Esophagus muscularis mucosa (tissue), 4 donors: ENCODE measurements around the gene SMARCA1. TPM values are rescaled to one million over a fixed set of nuclear protein-coding genes. Genes with fewer than 3 reads are reported as not detected.

Experiments
- DNase-seq: peaks from one replicate; pipeline ENCODE4 v3.0.0-alpha.2; 2017; ENCODE audit errors: extremely low spot score
- H3K27ac ChIP-seq, 4 donors: fragments of 200-600 bp; sonication (generic); replicated peaks in 1 of 4; 1 replicate in 3 of 4; 2 replicates in 1 of 4; pipeline ENCODE4 v1.5.1; 2016 to 2019; ENCODE audit warnings: mild to moderate bottlenecking in 1 of 4
- H3K27me3 ChIP-seq, 4 donors: fragments of 200-600 bp; sonication (generic); one replicate each; pipeline versions ENCODE4 v1.5.1 to v1.6.0; 2016 to 2019
- H3K36me3 ChIP-seq, 4 donors: fragments of 200-600 bp; sonication (generic); one replicate each; pipeline ENCODE4 v1.5.1; 2016 to 2019
- H3K4me1 ChIP-seq, 4 donors: fragments of 200-600 bp; sonication (generic); one replicate each; pipeline ENCODE4 v1.5.1; 2016 to 2019
- H3K4me3 ChIP-seq, 4 donors: fragments of 200-600 bp; sonication (generic); 1 replicate in 2 of 4; 2 replicates in 2 of 4; pipeline ENCODE4 v1.5.1; 2016 to 2019; ENCODE audit warnings: mild to moderate bottlenecking in 4 of 4, moderate library complexity in 1 of 4
- H3K9me3 ChIP-seq, 4 donors: fragments of 200-600 bp; sonication (generic); 1 replicate in 3 of 4; 2 replicates in 1 of 4; pipeline ENCODE4 v1.5.1; 2016 to 2019
- EP300 ChIP-seq: sonication (generic); formaldehyde crosslinking; IDR thresholded peaks from one replicate; pipeline ENCODE4 v1.6.1; 2017; ENCODE audit warnings: antibody characterized with exemption
- POLR2A ChIP-seq: fragments of 450-650 bp; IDR thresholded peaks from one replicate; pipeline ENCODE4 v1.6.1; 2017; ENCODE audit warnings: antibody characterized with exemption, moderate library complexity, mild to moderate bottlenecking, low read depth
- POLR2AphosphoS5 ChIP-seq, 2 donors: sonication (generic); formaldehyde crosslinking; IDR thresholded peaks; one replicate each; pipeline ENCODE4 v1.6.1; 2017; ENCODE audit warnings: antibody characterized with exemption in 2 of 2
- WGBS: methylation state at CpG from one replicate; pipeline ENCODE4 v1.1.5; 2018; 5-methylcytosine and 5-hydroxymethylcytosine counted together
- intact Hi-C: fragments of 100-400 bp; cut with DNase I; formaldehyde crosslinking; loops from one replicate; pipeline ENCODE4 v1.15.1; 2023
- total RNA-seq, 4 donors: library from RNA; depleted of rRNA; stranded (reverse); fragments of >200 nt; gene quantifications; one replicate each; pipeline versions ENCODE4 v1.1.0 to v1.2.1, GENCODE V29; 2016
- TF ChIP-seq, protein P1 (sequence below), 3 experiments: fragments of 200-600 bp in 2 of 3; fragments of 450-650 bp in 1 of 3; sonication (generic) in 2 of 3; IDR thresholded peaks; one replicate each; pipeline ENCODE4 v1.5.1; 2017 to 2019; ENCODE audit warnings: antibody characterized with exemption in 3 of 3, mild to moderate bottlenecking in 2 of 3, moderate library complexity in 1 of 3

Gene SMARCA1
- total RNA-seq, 4 donors from 2014 or later: 52.2 to 60.6 (median 55.7) TPM

- Histone ChIP-seq H3K27ac (peak overlapping the region in 2 of 4 donors; percentile 22 to 30), H3K4me3 (no peak overlapping the region), H3K9me3 (no peaks in the 10 kb centered on the region), H3K36me3 (no peaks in the 10 kb centered on the region), H3K4me1 (peaks cover 0 to 6% (median 5%) of the 10 kb centered on the region in 4 donors), H3K27me3 (no peaks in the 10 kb centered on the region)
- intact Hi-C loops: no loop called here
- WGBS: 44% methylated on average over 4 of the region's 4 CpGs
- no peak for TF ChIP-seq POLR2A
- TF ChIP-seq, protein P1, sequence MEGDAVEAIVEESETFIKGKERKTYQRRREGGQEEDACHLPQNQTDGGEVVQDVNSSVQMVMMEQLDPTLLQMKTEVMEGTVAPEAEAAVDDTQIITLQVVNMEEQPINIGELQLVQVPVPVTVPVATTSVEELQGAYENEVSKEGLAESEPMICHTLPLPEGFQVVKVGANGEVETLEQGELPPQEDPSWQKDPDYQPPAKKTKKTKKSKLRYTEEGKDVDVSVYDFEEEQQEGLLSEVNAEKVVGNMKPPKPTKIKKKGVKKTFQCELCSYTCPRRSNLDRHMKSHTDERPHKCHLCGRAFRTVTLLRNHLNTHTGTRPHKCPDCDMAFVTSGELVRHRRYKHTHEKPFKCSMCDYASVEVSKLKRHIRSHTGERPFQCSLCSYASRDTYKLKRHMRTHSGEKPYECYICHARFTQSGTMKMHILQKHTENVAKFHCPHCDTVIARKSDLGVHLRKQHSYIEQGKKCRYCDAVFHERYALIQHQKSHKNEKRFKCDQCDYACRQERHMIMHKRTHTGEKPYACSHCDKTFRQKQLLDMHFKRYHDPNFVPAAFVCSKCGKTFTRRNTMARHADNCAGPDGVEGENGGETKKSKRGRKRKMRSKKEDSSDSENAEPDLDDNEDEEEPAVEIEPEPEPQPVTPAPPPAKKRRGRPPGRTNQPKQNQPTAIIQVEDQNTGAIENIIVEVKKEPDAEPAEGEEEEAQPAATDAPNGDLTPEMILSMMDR (IDR thresholded peaks at IDR 0.05): no peak
- DNase-seq: no peak
Observed at GRCh38 chrX:129529685-129530281, 6.5 kb upstream of the SMARCA1 start.

DNA sequence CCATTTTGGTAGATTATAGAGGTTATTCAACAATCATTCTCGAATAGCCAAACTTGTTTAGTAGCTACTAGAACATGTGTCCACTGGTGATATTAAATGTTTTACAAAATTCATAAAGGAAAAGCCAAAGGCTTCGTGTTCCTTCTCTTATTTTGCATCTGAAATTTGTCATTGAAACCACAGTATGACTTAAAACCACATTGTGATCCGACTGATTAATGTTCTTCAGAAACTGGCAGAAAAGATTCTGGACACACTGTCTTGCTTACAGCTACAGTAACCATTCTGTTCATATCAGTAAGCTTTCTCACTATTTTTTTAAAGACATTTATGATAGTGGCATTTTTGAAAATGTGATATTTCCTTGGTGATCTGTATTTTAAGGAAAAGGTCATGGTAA lies 2.6 kb upstream of the SMARCA1 start:
- 59% methylated on average over 3 of the region's 3 CpGs for WGBS
- no peak for TF ChIP-seq EP300
- TF ChIP-seq, protein P1 (IDR thresholded peaks at IDR 0.05): no peak
- no peak for TF ChIP-seq POLR2A
- no peak for TF ChIP-seq POLR2AphosphoS5 (IDR thresholded peaks at IDR 0.05)
- Histone ChIP-seq H3K4me3 (no peak overlapping the region), H3K27me3 (no peaks in the 10 kb centered on the region), H3K27ac (no peak overlapping the region), H3K9me3 (no peaks in the 10 kb centered on the region), H3K36me3 (no peaks in the 10 kb centered on the region), H3K4me1 (peaks cover 3 to 14% (median 6%) of the 10 kb centered on the region in 4 donors)
- no peak for DNase-seq
- intact Hi-C loops: no loop called here

DNA sequence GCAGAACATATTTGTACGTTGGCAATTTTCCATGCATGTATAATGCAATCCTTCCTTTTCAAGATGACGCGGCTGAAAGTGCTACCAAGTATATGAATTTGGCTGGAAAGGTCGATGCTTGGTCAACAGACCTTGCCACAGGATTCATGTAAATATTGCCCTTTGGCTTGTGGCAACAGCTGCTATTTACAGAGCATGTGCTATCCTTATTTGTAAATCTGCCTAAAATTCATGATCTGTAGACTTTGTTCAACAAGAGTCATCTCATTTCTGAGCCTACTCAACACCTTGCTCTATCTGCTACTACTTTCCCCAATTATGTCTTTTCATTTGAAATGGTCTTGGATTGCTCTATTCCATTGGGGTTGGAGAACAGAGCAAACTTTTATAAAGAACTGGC lies 1.9 kb upstream of the SMARCA1 start:
- TF ChIP-seq, protein P1 (IDR thresholded peaks at IDR 0.05): no peak
- TF ChIP-seq POLR2A (no peak), EP300 (no peak), POLR2AphosphoS5 (IDR thresholded peaks at IDR 0.05) (no peak)
- 59% methylated on average over 4 of the region's 4 CpGs for WGBS
- H3K9me3 ChIP-seq: no peaks in the 10 kb centered on the region
- DNase-seq: no peak
- H3K27me3 ChIP-seq: no peaks in the 10 kb centered on the region
- intact Hi-C loops: no loop called here
- H3K4me1 ChIP-seq: peaks cover 3 to 18% (median 6%) of the 10 kb centered on the region in 4 donors
- no peaks in the 10 kb centered on the region for H3K36me3 ChIP-seq
- no peak overlapping the region for H3K4me3 ChIP-seq
- H3K27ac ChIP-seq: no peak overlapping the region

DNA sequence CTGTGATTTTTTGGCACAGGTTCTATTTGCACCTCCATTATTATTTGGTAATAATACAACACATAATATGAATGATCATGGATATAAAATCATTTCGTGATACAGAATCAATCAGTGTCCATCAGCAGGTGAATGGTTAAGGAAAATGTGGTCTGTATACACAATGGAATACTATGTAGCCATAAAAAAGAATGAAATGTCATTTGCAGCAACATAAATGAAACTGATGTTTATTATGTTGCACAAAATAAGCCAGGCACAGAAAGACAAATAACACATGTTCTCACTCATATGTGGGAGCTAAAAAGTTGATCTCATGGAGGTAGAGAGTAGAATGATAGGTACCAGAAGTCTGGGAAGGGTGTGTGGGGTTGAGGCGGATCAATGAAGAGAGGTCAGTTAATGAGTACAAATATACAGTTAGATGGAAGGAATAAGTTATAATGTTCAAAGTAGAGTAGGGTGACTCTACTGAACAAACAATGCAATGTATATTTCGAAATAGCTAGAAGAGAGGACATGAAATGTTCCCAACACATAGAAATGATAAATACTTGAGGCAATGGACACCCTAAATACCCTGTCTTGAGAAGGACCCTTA lies 1.1 kb upstream of the SMARCA1 start:
- intact Hi-C loops: no loop called here
- peaks cover 1 to 20% (median 3%) of the 10 kb centered on the region in 4 donors for H3K4me1 ChIP-seq
- no peak overlapping the region for H3K4me3 ChIP-seq
- DNase-seq: no peak
- no peaks in the 10 kb centered on the region for H3K27me3 ChIP-seq
- TF ChIP-seq, protein P1 (IDR thresholded peaks at IDR 0.05): no peak
- no peak for TF ChIP-seq POLR2AphosphoS5 (IDR thresholded peaks at IDR 0.05)
- TF ChIP-seq POLR2A: no peak
- no peak for TF ChIP-seq EP300
- H3K9me3 ChIP-seq: no peaks in the 10 kb centered on the region
- WGBS: 70% methylated on average over 3 of the region's 3 CpGs
- H3K27ac ChIP-seq: peak overlapping the region in 3 of 4 donors; percentile 94 to 96 (median 94)
- H3K36me3 ChIP-seq: no peaks in the 10 kb centered on the region
